Activated T-helper 1 cell treated with anti-CD3 and anti-CD28 coated beads, Interleukin-12 subunit alpha, Interleukin-12 subunit beta, Interleukin-2, Interleukin-4 antibody, amounts not matched to agents 30 ng/mL and 10 ng/mL and 1 ng/mL, durations not matched to agents 14 hours and 24 hours and 36 hours (primary cell): Measurements from ENCODE around the gene RFC1. TPM values are rescaled to one million over a fixed set of nuclear protein-coding genes. Genes with fewer than 3 reads are reported as not detected.
"Not testable (repeated sequence)": the region's sequence is repeated elsewhere in the genome, so short reads cannot be mapped to it uniquely, and the experiment has no call there.

Experiments
- DNase-seq: peaks from one replicate; pipeline ENCODE4 v3.0.0; 2021; ENCODE audit warnings: low spot score
- H3K27ac Mint-ChIP-seq: one replicate; pipeline ENCODE4 v1.8.0; 2021; ENCODE audit warnings: mild to moderate bottlenecking, mixed read lengths
- H3K27me3 Mint-ChIP-seq: one replicate; pipeline ENCODE4 v1.8.0; 2022; ENCODE audit warnings: mild to moderate bottlenecking, moderate library complexity, mixed read lengths; ENCODE audit not compliant: insufficient read depth
- H3K36me3 Mint-ChIP-seq: one replicate; pipeline ENCODE4 v1.8.0; 2021; ENCODE audit warnings: low read depth, mixed read lengths
- H3K4me1 Mint-ChIP-seq: one replicate; pipeline ENCODE4 v1.8.0; 2021; ENCODE audit warnings: low read depth, mixed read lengths
- H3K4me3 Mint-ChIP-seq: one replicate; pipeline ENCODE4 v1.8.0; 2021; ENCODE audit warnings: mild to moderate bottlenecking, moderate library complexity, mixed read lengths
- H3K9me3 Mint-ChIP-seq: one replicate; pipeline ENCODE4 v1.8.0; 2021; ENCODE audit warnings: mixed read lengths
- intact Hi-C: fragments of 100-400 bp; cut with micrococcal nuclease; formaldehyde crosslinking; loops from one replicate; pipeline ENCODE4 v1.15.1; 2024
- total RNA-seq: library from RNA; stranded (reverse); gene quantifications from 2 replicates; pipeline ENCODE4 v1.2.3, GENCODE V29; 2022

RFC1 gene
- total RNA-seq, 1 donor from 2014 or later: 83.3 TPM

GRCh38 chr4:39320381-39321115 is 45.6 kb downstream of the RFC1 start:
- Mint-ChIP-seq H3K36me3 (peaks cover 34% of the 10 kb centered on the region), H3K4me1 (no peaks in the 10 kb centered on the region), H3K4me3 (no peak overlapping the region), H3K27ac (no peak overlapping the region), H3K27me3 (no peaks in the 10 kb centered on the region), H3K9me3 (no peaks in the 10 kb centered on the region)
- intact Hi-C loops: no loop called here
- no peak for DNase-seq

GRCh38 chr4:39319676-39320075 is 46.5 kb downstream of the RFC1 start:
- intact Hi-C loops: no loop called here
- H3K36me3 Mint-ChIP-seq: peaks cover 28% of the 10 kb centered on the region
- no peaks in the 10 kb centered on the region for H3K4me1 Mint-ChIP-seq

GRCh38 chr4:39312816-39313215 is 53.3 kb downstream of the RFC1 start:
- no peaks in the 10 kb centered on the region for H3K27me3 Mint-ChIP-seq
- no peak overlapping the region for H3K4me3 Mint-ChIP-seq
- no peak overlapping the region for H3K27ac Mint-ChIP-seq
- no peak for DNase-seq
- no peaks in the 10 kb centered on the region for H3K9me3 Mint-ChIP-seq
- H3K4me1 Mint-ChIP-seq: peaks cover 7% of the 10 kb centered on the region
- peaks cover 28% of the 10 kb centered on the region for H3K36me3 Mint-ChIP-seq
- intact Hi-C loops: loop anchor here (1.0 kb wide), 1 partner anchor 9 kb away; no protein-coding TSS in a partner anchor

More at GRCh38 chr4:39319676-39320075, 46.5 kb downstream of the RFC1 start:
- Mint-ChIP-seq H3K27ac (no peak overlapping the region), H3K4me3 (no peak overlapping the region), H3K27me3 (no peaks in the 10 kb centered on the region), H3K9me3 (no peaks in the 10 kb centered on the region)
- no peak for DNase-seq

- intact Hi-C loops: no loop called here
- H3K4me1 Mint-ChIP-seq: peaks cover 7% of the 10 kb centered on the region
- H3K27ac Mint-ChIP-seq: no peak overlapping the region
- no peak for DNase-seq
- H3K9me3 Mint-ChIP-seq: no peaks in the 10 kb centered on the region
- no peaks in the 10 kb centered on the region for H3K27me3 Mint-ChIP-seq
- peaks cover 48% of the 10 kb centered on the region for H3K36me3 Mint-ChIP-seq
- no peak overlapping the region for H3K4me3 Mint-ChIP-seq
These were observed 57.6 kb downstream of the RFC1 start for GRCh38 chr4:39308611-39309010.

- DNase-seq: no peak
- Mint-ChIP-seq H3K36me3 (peaks cover 45% of the 10 kb centered on the region), H3K27ac (no peak overlapping the region), H3K27me3 (no peaks in the 10 kb centered on the region), H3K9me3 (no peaks in the 10 kb centered on the region), H3K4me1 (peaks cover 7% of the 10 kb centered on the region), H3K4me3 (no peak overlapping the region)
- intact Hi-C loops: no loop called here
These were observed 60.1 kb downstream of the RFC1 start for GRCh38 chr4:39305912-39306677.

- DNase-seq: no peak
- intact Hi-C loops: loop anchor here (1.0 kb wide), 1 partner anchor 8 kb away; no protein-coding TSS in a partner anchor
- H3K27me3 Mint-ChIP-seq: no peaks in the 10 kb centered on the region
- no peak overlapping the region for H3K4me3 Mint-ChIP-seq
- H3K9me3 Mint-ChIP-seq: no peaks in the 10 kb centered on the region
- peaks cover 53% of the 10 kb centered on the region for H3K36me3 Mint-ChIP-seq
- H3K4me1 Mint-ChIP-seq: peaks cover 7% of the 10 kb centered on the region
- H3K27ac Mint-ChIP-seq: no peak overlapping the region
These were observed 61.5 kb downstream of the RFC1 start for GRCh38 chr4:39304651-39305050.

GRCh38 chr4:39303871-39304270 is 62.3 kb downstream of the RFC1 start:
- H3K27ac Mint-ChIP-seq: no peak overlapping the region
- H3K36me3 Mint-ChIP-seq: peaks cover 57% of the 10 kb centered on the region
- intact Hi-C loops: loop anchor here (1.0 kb wide), 1 partner anchor 8 kb away; no protein-coding TSS in a partner anchor
- no peak for DNase-seq
- H3K27me3 Mint-ChIP-seq: no peaks in the 10 kb centered on the region
- H3K9me3 Mint-ChIP-seq: no peaks in the 10 kb centered on the region
- H3K4me1 Mint-ChIP-seq: peaks cover 7% of the 10 kb centered on the region
- H3K4me3 Mint-ChIP-seq: no peak overlapping the region

GRCh38 chr4:39302901-39303300 is 63.3 kb downstream of the RFC1 start:
- Mint-ChIP-seq H3K4me1 (peaks cover 1% of the 10 kb centered on the region), H3K4me3 (no peak overlapping the region), H3K27ac (no peak overlapping the region), H3K27me3 (no peaks in the 10 kb centered on the region), H3K9me3 (no peaks in the 10 kb centered on the region), H3K36me3 (peaks cover 56% of the 10 kb centered on the region)
- DNase-seq: no peak
- intact Hi-C loops: no loop called here

GRCh38 chr4:39295784-39296183 is 70.4 kb downstream of the RFC1 start:
- Mint-ChIP-seq H3K4me3 (no peak overlapping the region), H3K9me3 (no peaks in the 10 kb centered on the region), H3K27ac (no peak overlapping the region), H3K4me1 (peaks cover 12% of the 10 kb centered on the region), H3K27me3 (no peaks in the 10 kb centered on the region), H3K36me3 (peaks cover 61% of the 10 kb centered on the region)
- DNase-seq: no peak
- intact Hi-C loops: no loop called here

- Mint-ChIP-seq H3K36me3 (peaks cover 56% of the 10 kb centered on the region), H3K4me1 (peaks cover 27% of the 10 kb centered on the region), H3K27ac (peak overlapping the region; percentile 31)
- H3K27me3 Mint-ChIP-seq, H3K4me3 Mint-ChIP-seq, H3K9me3 Mint-ChIP-seq, intact Hi-C loops, DNase-seq: not testable (repeated sequence)
These were observed 73.7 kb downstream of the RFC1 start for GRCh38 chr4:39292433-39292832.

- H3K27ac Mint-ChIP-seq: peak overlapping the region; percentile 31
- H3K4me3 Mint-ChIP-seq: no peak overlapping the region
- no peaks in the 10 kb centered on the region for H3K9me3 Mint-ChIP-seq
- peaks cover 61% of the 10 kb centered on the region for H3K36me3 Mint-ChIP-seq
- intact Hi-C loops: no loop called here
- no peak for DNase-seq
- H3K4me1 Mint-ChIP-seq: peaks cover 27% of the 10 kb centered on the region
- no peaks in the 10 kb centered on the region for H3K27me3 Mint-ChIP-seq
These were observed 74.5 kb downstream of the RFC1 start for GRCh38 chr4:39291686-39292085.

- H3K36me3 Mint-ChIP-seq: peaks cover 57% of the 10 kb centered on the region
- DNase-seq: no peak
- intact Hi-C loops: loop anchor here (5.0 kb wide), 1 partner anchor 170 kb away; the partner anchor contains the start of genes LIAS and RPL9
- no peaks in the 10 kb centered on the region for H3K27me3 Mint-ChIP-seq
- H3K4me3 Mint-ChIP-seq: no peak overlapping the region
- no peak overlapping the region for H3K27ac Mint-ChIP-seq
- no peaks in the 10 kb centered on the region for H3K9me3 Mint-ChIP-seq
- H3K4me1 Mint-ChIP-seq: peaks cover 33% of the 10 kb centered on the region
These were observed 78.9 kb downstream of the RFC1 start for GRCh38 chr4:39287223-39287622.

GRCh38 chr4:39286263-39286662 is 79.9 kb downstream of the RFC1 start:
- peaks cover 48% of the 10 kb centered on the region for H3K36me3 Mint-ChIP-seq

More at GRCh38 chr4:39286263-39286662, 79.9 kb downstream of the RFC1 start:
- intact Hi-C loops: loop anchor here (5.0 kb wide), 1 partner anchor 171 kb away; the partner anchor contains the start of genes LIAS and RPL9
- DNase-seq: no peak
- H3K27ac Mint-ChIP-seq: no peak overlapping the region
- no peak overlapping the region for H3K4me3 Mint-ChIP-seq
- no peaks in the 10 kb centered on the region for H3K9me3 Mint-ChIP-seq
- no peaks in the 10 kb centered on the region for H3K27me3 Mint-ChIP-seq
- peaks cover 23% of the 10 kb centered on the region for H3K4me1 Mint-ChIP-seq
